ENCODE results near the gene SLC28A2.

DNA sequence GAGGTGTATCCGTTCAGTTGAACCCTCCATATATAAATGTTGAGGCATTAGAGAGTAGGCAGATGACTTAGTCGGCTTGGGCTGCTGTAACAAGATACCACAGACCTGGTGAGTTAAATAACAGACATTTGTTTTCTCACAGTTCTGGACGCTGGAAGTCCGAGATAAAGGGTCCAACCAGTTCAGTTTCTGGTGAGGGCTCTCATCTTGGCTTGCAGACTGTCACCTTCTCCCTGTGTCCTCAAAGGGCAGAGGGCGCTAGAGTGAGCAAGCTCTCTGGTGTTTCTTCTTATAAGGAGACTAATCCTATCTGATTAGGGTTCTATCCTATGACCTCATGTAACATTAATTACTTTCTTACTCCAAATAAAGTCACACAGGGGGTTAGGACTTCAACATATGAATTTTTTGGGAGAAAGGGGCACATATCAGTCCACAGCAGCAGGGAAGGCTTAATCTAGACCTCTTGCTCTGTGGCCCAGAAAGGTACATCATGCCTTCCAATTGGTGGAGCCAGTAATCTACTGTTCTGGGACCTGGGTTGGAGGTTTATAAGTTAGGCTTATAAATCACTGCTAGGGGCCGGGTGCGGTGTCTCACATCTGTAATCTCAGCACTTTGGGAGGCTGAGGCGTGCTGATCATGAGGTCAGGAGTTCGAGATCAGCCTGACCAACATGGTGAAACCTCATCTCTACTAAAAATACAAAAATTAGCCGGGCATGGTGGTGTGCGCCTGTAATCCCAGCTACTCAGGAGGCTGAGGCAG is 26.3 kb upstream of the SLC28A2 start:
- no peak for TF ChIP-seq CTCF (conservative IDR thresholded peaks at IDR 0.05; ENCODE audit: low read depth, low read length)
- no peak for TF ChIP-seq EZH2 (IDR thresholded peaks at IDR 0.05; ENCODE audit: borderline replicate concordance, low read depth, low read length, poor library complexity, severe bottlenecking)
